K562 (cell line): ENCODE data around the gene DPF1.

Source experiments
- GABPB1 ChIP-seq: sonication (generic); formaldehyde crosslinking; IDR thresholded peaks from 2 replicates; pipeline ENCODE4 v1.8.0; 2022; ENCODE audit warnings: mild to moderate bottlenecking, missing genetic modification reagents
- HMG20A ChIP-seq: fragments of 450-650 bp; formaldehyde crosslinking; conservative IDR thresholded peaks from 2 replicates; pipeline ENCODE4 v1.4.0; 2020; ENCODE audit warnings: mild to moderate bottlenecking, mixed read lengths
- LARP7 ChIP-seq: fragments of 450-650 bp; IDR thresholded peaks from 2 replicates; pipeline ENCODE4 v1.6.1; 2016
- ZSCAN29 ChIP-seq: fragments of 450-650 bp; IDR thresholded peaks from 2 replicates; pipeline ENCODE4 v1.6.1; 2017
- TF ChIP-seq, protein P1 (sequence below): fragments of 250-450 bp; sonication (Bioruptor Pico); IDR thresholded peaks from 2 replicates; pipeline ENCODE4 v1.8.0; 2021; ENCODE audit warnings: moderate library complexity, mild to moderate bottlenecking, inconsistent platforms
- TF ChIP-seq, protein P2 (sequence below), 3 experiments: IDR thresholded peaks in 2 of 3; conservative IDR thresholded peaks in 1 of 3; 2 replicates each; pipeline ENCODE4 v1.5.1; 2011 to 2012; ENCODE audit warnings: low read length in 3 of 3, mild to moderate bottlenecking in 3 of 3, control low read depth in 2 of 3, improper control_type of control experiment in 1 of 3, inconsistent platforms in 1 of 3, low read depth in 1 of 3, mixed read lengths in 1 of 3, moderate library complexity in 1 of 3; ENCODE audit not compliant: insufficient read depth in 2 of 3
- TF ChIP-seq, protein P3 (sequence below): sonication (generic); formaldehyde crosslinking; IDR thresholded peaks from 2 replicates; pipeline ENCODE4 v1.8.1; 2023; ENCODE audit warnings: missing genetic modification reagents, mild to moderate bottlenecking, borderline replicate concordance

DNA sequence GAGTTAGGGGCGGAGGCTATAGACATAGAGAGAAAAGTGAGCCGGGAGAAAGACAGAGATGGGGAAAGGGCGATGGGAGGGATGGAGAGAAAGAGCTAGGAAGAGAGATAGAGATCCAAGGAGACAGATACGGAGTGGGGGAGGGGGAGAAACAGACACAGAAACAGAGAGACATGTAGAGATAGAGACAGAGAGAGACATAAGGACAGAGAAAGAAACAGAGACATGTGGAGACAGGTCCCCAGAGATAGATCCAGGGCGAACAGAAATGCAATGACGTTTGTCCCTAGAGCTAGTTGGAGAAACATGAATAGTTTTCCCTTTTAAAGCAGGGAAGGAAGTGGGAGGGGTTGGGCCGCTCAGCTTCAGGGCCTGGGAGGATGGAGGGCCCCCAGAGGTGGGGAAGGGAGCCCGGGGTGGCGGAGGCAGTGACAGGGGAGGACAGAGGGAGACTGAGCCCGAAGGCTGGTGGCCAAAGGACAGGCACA lies 27.6 kb upstream of the DPF1 start:
- TF ChIP-seq LARP7 (no peak), ZSCAN29 (no peak), GABPB1 (CRISPR knock-in tag) (no peak), HMG20A (no peak)
- TF ChIP-seq, protein P1, sequence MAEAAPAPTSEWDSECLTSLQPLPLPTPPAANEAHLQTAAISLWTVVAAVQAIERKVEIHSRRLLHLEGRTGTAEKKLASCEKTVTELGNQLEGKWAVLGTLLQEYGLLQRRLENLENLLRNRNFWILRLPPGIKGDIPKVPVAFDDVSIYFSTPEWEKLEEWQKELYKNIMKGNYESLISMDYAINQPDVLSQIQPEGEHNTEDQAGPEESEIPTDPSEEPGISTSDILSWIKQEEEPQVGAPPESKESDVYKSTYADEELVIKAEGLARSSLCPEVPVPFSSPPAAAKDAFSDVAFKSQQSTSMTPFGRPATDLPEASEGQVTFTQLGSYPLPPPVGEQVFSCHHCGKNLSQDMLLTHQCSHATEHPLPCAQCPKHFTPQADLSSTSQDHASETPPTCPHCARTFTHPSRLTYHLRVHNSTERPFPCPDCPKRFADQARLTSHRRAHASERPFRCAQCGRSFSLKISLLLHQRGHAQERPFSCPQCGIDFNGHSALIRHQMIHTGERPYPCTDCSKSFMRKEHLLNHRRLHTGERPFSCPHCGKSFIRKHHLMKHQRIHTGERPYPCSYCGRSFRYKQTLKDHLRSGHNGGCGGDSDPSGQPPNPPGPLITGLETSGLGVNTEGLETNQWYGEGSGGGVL (CRISPR knock-in tag), result no peak
- TF ChIP-seq, protein P2, sequence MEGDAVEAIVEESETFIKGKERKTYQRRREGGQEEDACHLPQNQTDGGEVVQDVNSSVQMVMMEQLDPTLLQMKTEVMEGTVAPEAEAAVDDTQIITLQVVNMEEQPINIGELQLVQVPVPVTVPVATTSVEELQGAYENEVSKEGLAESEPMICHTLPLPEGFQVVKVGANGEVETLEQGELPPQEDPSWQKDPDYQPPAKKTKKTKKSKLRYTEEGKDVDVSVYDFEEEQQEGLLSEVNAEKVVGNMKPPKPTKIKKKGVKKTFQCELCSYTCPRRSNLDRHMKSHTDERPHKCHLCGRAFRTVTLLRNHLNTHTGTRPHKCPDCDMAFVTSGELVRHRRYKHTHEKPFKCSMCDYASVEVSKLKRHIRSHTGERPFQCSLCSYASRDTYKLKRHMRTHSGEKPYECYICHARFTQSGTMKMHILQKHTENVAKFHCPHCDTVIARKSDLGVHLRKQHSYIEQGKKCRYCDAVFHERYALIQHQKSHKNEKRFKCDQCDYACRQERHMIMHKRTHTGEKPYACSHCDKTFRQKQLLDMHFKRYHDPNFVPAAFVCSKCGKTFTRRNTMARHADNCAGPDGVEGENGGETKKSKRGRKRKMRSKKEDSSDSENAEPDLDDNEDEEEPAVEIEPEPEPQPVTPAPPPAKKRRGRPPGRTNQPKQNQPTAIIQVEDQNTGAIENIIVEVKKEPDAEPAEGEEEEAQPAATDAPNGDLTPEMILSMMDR (IDR thresholded peaks at IDR 0.05 in 2 of 3, conservative IDR thresholded peaks at IDR 0.05 in 1 of 3; ENCODE audit: insufficient read depth in 2 of 3, low read depth in 1 of 3, low read length in 3 of 3), result no peak
- TF ChIP-seq, protein P3, sequence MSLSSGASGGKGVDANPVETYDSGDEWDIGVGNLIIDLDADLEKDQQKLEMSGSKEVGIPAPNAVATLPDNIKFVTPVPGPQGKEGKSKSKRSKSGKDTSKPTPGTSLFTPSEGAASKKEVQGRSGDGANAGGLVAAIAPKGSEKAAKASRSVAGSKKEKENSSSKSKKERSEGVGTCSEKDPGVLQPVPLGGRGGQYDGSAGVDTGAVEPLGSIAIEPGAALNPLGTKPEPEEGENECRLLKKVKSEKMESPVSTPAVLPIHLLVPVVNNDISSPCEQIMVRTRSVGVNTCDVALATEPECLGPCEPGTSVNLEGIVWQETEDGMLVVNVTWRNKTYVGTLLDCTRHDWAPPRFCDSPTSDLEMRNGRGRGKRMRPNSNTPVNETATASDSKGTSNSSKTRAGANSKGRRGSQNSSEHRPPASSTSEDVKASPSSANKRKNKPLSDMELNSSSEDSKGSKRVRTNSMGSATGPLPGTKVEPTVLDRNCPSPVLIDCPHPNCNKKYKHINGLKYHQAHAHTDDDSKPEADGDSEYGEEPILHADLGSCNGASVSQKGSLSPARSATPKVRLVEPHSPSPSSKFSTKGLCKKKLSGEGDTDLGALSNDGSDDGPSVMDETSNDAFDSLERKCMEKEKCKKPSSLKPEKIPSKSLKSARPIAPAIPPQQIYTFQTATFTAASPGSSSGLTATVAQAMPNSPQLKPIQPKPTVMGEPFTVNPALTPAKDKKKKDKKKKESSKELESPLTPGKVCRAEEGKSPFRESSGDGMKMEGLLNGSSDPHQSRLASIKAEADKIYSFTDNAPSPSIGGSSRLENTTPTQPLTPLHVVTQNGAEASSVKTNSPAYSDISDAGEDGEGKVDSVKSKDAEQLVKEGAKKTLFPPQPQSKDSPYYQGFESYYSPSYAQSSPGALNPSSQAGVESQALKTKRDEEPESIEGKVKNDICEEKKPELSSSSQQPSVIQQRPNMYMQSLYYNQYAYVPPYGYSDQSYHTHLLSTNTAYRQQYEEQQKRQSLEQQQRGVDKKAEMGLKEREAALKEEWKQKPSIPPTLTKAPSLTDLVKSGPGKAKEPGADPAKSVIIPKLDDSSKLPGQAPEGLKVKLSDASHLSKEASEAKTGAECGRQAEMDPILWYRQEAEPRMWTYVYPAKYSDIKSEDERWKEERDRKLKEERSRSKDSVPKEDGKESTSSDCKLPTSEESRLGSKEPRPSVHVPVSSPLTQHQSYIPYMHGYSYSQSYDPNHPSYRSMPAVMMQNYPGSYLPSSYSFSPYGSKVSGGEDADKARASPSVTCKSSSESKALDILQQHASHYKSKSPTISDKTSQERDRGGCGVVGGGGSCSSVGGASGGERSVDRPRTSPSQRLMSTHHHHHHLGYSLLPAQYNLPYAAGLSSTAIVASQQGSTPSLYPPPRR, result no peak
